ENCODE measurements around the gene RAMACL. TPM values are rescaled to one million over a fixed set of nuclear protein-coding genes. Genes with fewer than 3 reads are reported as not detected.

Gene RAMACL
- total RNA-seq, 1 experiment from 2014 or later = 0.28 TPM

- no peak overlapping the region for H2BK5ac ChIP-seq (ENCODE audit: insufficient read length, low read length)
- no peaks in the 10 kb centered on the region for H3K27me3 ChIP-seq (ENCODE audit: insufficient read depth, low read length)
- no peak overlapping the region for H3K4ac ChIP-seq (ENCODE audit: low read depth, low read length)
- H2BK15ac ChIP-seq (ENCODE audit: low read depth, low read length) = no peak overlapping the region
- H4K91ac ChIP-seq (ENCODE audit: insufficient read length, low read depth, low read length) = no peak overlapping the region
- no peak overlapping the region for H3K23ac ChIP-seq (ENCODE audit: insufficient read length, low read depth, low read length)
- H3K56ac ChIP-seq (ENCODE audit: insufficient read length, low read depth, low read length) = no peak overlapping the region
- H3K27me3 Mint-ChIP-seq (ENCODE audit: low read depth) = no peaks in the 10 kb centered on the region; the same call in 1 of the 2 replicates
- no peak overlapping the region for H3K18ac ChIP-seq (ENCODE audit: insufficient read length, low read depth, low read length)
- H3K79me2 ChIP-seq (ENCODE audit: insufficient read depth, low read length) = no peaks in the 10 kb centered on the region; the same call in 1 of the 2 replicates
- no peak overlapping the region for H4K5ac ChIP-seq (ENCODE audit: insufficient read length, low read depth, low read length)
- no peak overlapping the region for H2AK5ac ChIP-seq (ENCODE audit: insufficient read length, low read length)
- peak overlapping the region in 2 of 3 experiments; percentile 13 to 79; a peak in 2 of 7 replicates for H3K27ac Mint-ChIP-seq
- H3K4me1 Mint-ChIP-seq = peaks cover 38 to 43% of the 10 kb centered on the region in 2 experiments
- H2BK20ac ChIP-seq (ENCODE audit: low read depth, low read length, poor library complexity, severe bottlenecking) = no peak overlapping the region
- no peak for DNase-seq
- no peaks in the 10 kb centered on the region for H4K20me1 ChIP-seq (ENCODE audit: control insufficient read depth, insufficient read depth, insufficient read length)
- no peaks in the 10 kb centered on the region for H3K9me3 ChIP-seq (ENCODE audit: control insufficient read depth, low read depth, low read length)
- H3K4me3 Mint-ChIP-seq = 0 out of 5 replicates have a peak overlapping the region, but pooled peaks of 1 of the 2 experiments have one; percentile 16
- no peaks in the 10 kb centered on the region for H3K9me3 Mint-ChIP-seq
- no peak for TF ChIP-seq CTCF (conservative IDR thresholded peaks at IDR 0.05)
- H3K36me3 Mint-ChIP-seq (ENCODE audit: insufficient read depth in 1 of 3, low read depth in 3 of 3) = peaks cover 0 to 2% (median under 1%) of the 10 kb centered on the region in 3 experiments; a peak in 3 of 7 replicates
- no peak overlapping the region for H3K4me2 ChIP-seq (ENCODE audit: insufficient read depth, insufficient read length, low read length)
- no peak overlapping the region for H2BK12ac ChIP-seq (ENCODE audit: insufficient read length, low read depth, low read length)
- H3K9ac ChIP-seq (ENCODE audit: extremely low read depth, insufficient read length, low read length) = no peak overlapping the region
- no peaks in the 10 kb centered on the region for H3K79me1 ChIP-seq (ENCODE audit: insufficient read depth, low read depth, low read length, poor library complexity, severe bottlenecking)
- no peak overlapping the region for H3K14ac ChIP-seq (ENCODE audit: insufficient read depth, low read length)
- no peak overlapping the region for H3T11ph ChIP-seq (ENCODE audit: low read length)
- no peak overlapping the region for H3K27ac ChIP-seq (ENCODE audit: insufficient read length, low read depth, low read length)
- H3K23me2 ChIP-seq (ENCODE audit: insufficient read length, low read depth, low read length, poor library complexity, severe bottlenecking) = no peaks in the 10 kb centered on the region
- H2AFZ ChIP-seq (ENCODE audit: low read length) = no peak overlapping the region
- WGBS (ENCODE audit: extremely low coverage, insufficient read length, low lambda C conversion rate) = no CpG with 5 or more reads among the region's 18 CpGs
- peaks cover 10% of the 10 kb centered on the region for H3K4me1 ChIP-seq (ENCODE audit: insufficient read depth, low read length)
- H2BK120ac ChIP-seq (ENCODE audit: low read depth, low read length, poor library complexity, severe bottlenecking) = no peak overlapping the region
- H4K8ac ChIP-seq (replicated peaks; ENCODE audit: insufficient read length, low read depth, low read length) = no peak overlapping the region
Measured at GRCh38 chr6:166540631-166541331, 45.7 kb downstream of the RAMACL start.

Measured in H9 (cell line).